GM12875 (cell line): Measurements from ENCODE around the gene ACOT13.
"Not testable (repeated sequence)": the region's sequence is repeated elsewhere in the genome, so short reads cannot be mapped to it uniquely, and the experiment has no call there.

Source experiments
- H3K4me3 ChIP-seq: one replicate; pipeline ENCODE4 v1.5.1; 2011; ENCODE audit warnings: low read depth, low read length, control low read depth
- CTCF ChIP-seq: IDR thresholded peaks from 2 replicates; pipeline ENCODE4 v1.5.1; 2011; ENCODE audit warnings: low read depth, mild to moderate bottlenecking, control low read depth, inconsistent platforms, low read length, moderate library complexity, borderline replicate concordance; ENCODE audit not compliant: insufficient read depth

ACOT13 gene

GRCh38 chr6:24662236-24662635 is 4.6 kb upstream of the ACOT13 start:
- H3K4me3 ChIP-seq, result no peak overlapping the region

GRCh38 chr6:24663189-24663588 is 3.7 kb upstream of the ACOT13 start:
- H3K4me3 ChIP-seq, result no peak overlapping the region
- no peak for TF ChIP-seq CTCF

More at GRCh38 chr6:24662236-24662635, 4.6 kb upstream of the ACOT13 start:
- no peak for TF ChIP-seq CTCF

DNA sequence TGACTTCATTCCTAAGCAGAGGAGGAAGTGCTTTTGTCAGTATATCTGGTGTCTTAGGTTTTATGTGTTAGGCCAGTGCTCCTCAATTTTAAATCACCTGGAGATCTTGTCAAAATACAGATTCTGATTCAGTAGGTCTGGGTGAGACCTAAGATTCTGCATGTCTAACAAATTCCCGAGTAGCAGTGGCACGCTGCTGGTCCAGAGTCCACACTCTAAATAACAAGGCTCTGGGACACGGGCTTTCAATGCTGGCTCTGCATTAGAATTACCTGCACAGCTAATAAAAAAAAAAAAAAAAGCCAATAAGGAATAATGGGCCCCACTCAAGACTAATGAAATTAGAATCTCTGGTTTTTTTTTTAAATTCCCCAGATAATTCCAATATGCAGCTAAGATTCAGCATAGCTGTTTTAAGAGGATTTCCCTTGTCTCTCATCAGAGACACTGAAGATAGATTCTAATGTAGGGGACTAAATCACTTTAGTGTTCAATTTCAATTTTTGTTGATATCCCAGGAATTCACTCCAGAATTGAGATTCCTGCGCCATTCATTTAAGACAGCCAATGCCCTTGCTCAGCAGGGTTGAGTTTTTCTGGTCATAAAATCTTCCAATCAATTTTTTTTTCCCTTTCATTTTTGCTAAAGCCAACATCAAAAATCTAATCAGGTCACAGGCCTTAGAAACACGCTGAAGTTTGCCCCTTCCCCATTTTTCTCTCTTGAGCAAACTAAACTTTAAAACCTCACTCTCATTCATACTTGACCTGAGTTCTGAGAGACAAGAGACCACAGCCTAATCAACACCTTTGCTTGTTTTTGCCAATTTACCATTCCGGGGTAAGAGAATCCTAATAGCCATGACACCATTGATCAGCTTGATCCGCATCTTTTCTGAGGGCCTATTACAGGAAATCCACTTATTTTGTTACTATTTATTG is 2.6 kb upstream of the ACOT13 start:
- no peak overlapping the region for H3K4me3 ChIP-seq
- TF ChIP-seq CTCF, result no peak

DNA sequence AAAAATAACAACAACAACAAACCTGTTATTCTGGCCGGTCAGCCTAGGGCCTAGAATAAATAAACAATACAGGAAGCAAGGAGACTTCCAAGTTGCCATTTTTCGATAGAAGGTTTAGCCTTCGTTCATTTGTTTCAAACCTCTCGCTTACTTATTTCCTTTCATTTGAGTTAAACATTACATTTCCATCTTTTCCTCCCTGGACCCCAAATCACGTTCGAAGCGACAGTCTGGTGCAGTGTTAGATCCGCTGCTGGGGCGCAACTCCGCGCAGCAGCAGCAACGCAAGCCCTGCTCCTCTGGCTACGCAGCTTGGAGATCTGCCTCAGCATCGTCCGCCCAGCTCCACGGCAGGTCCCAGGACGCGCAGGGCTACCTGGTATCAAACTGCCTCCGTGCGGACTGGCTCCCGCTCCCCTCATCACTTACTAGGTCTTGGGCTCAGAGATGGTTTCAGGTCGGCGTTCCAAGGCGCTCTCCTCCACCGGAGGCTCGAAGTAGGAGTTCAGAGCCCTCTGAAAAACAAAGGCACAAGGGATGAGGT is 708 bp upstream of the ACOT13 start:
- no peak for TF ChIP-seq CTCF
- H3K4me3 ChIP-seq, result peak overlapping the region; percentile 84

- peak overlapping the region; percentile 84 for H3K4me3 ChIP-seq
- TF ChIP-seq CTCF, result no peak
Observed at GRCh38 chr6:24667378-24667803, 514 bp downstream of the ACOT13 start.

- H3K4me3 ChIP-seq, result not testable (repeated sequence)
Observed at GRCh38 chr6:24668066-24668996, 1.5 kb downstream of the ACOT13 start.

GRCh38 chr6:24668997-24669361 is 2.1 kb downstream of the ACOT13 start:
- no peak for TF ChIP-seq CTCF
- no peak overlapping the region for H3K4me3 ChIP-seq

DNA sequence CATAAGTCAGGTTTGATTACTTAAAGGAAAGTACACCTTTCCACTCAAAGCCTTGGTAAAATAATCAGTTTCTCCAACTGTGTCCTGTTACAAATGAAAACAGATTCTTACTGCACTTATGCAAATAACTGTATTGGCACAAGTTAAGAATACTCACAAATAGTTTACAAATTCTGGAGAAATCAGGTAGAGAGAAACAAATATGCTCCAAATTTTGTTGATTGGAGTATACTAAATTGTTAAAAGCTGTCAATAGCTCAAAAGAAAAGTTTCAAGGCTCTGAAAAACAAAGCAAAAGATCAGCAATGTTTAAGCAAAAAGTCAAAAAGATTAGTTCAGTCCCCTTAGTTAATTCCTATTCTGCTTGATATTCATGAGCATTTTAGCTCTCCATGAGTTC is 3.6 kb downstream of the ACOT13 start:
- not testable (repeated sequence) for H3K4me3 ChIP-seq

GRCh38 chr6:24671077-24671476 is 4.2 kb downstream of the ACOT13 start:
- H3K4me3 ChIP-seq, result not testable (repeated sequence)
